Muscle layer of colon (tissue), 2 donors: ENCODE data around the gene MYO16.
"Not testable (repeated sequence)": the region's sequence is repeated elsewhere in the genome, so short reads cannot be mapped to it uniquely, and the experiment has no call there.

ENCODE experiments used
- H3K27ac ChIP-seq: one replicate; pipeline ENCODE4 v1.7.0; 2013; ENCODE audit warnings: low read depth, mild to moderate bottlenecking, low read length, moderate library complexity
- H3K27me3 ChIP-seq, 2 donors: one replicate each; pipeline ENCODE4 v1.7.0; 2013; ENCODE audit warnings: low read length in 2 of 2, mild to moderate bottlenecking in 2 of 2; ENCODE audit not compliant: insufficient read depth in 2 of 2, control insufficient read depth in 1 of 2
- H3K36me3 ChIP-seq: one replicate; pipeline ENCODE4 v1.7.0; 2013; ENCODE audit warnings: mild to moderate bottlenecking, low read length; ENCODE audit not compliant: insufficient read depth
- H3K4me1 ChIP-seq: one replicate; pipeline ENCODE4 v1.7.0; 2013; ENCODE audit warnings: mild to moderate bottlenecking, low read length; ENCODE audit not compliant: insufficient read depth
- H3K4me3 ChIP-seq, 2 donors: one replicate each; pipeline ENCODE4 v1.7.0; 2013; ENCODE audit warnings: low read length in 2 of 2, low read depth in 1 of 2, mild to moderate bottlenecking in 1 of 2, moderate library complexity in 1 of 2
- H3K9ac ChIP-seq: one replicate; pipeline ENCODE4 v1.7.0; 2013; ENCODE audit warnings: low read length
- H3K9me3 ChIP-seq: one replicate; pipeline ENCODE4 v1.7.0; 2013; ENCODE audit warnings: mild to moderate bottlenecking, low read length
- donor health status: abdominal sarcoma.
- donor health status: Adenocarcinoma of cecum.

The MYO16 gene

DNA sequence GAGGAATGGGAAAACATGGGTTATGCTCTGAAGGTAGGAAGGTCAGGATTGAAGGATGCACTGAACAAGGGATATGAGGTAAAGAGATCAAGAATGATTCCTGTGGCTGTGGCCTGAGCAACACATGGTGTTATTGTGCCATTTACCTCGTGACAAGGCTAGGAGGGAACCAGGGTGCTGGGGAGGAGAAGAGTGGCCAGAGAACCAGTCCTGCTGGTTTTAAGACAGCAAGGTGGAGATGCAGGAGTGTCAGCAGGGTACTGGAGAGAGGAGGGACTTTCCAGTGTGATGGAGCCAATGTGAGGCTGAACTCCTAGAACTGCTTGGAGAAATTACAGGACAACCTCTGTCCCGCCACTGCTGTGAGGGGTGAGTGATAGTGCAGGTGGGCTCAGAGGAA is 282.4 kb downstream of the MYO16 start:
- Histone ChIP-seq H3K9me3 (no peaks in the 10 kb centered on the region), H3K27me3 (no peaks in the 10 kb centered on the region)

GRCh38 chr13:108913731-108914130 is 284.3 kb downstream of the MYO16 start:
- H3K27me3 ChIP-seq, H3K27ac ChIP-seq, H3K9ac ChIP-seq, H3K36me3 ChIP-seq, H3K9me3 ChIP-seq, H3K4me3 ChIP-seq: not testable (repeated sequence)
- H3K4me1 ChIP-seq, result peaks cover 22% of the 10 kb centered on the region

More for the DNA sequence above, 282.4 kb downstream of the MYO16 start:
- Histone ChIP-seq H3K36me3 (no peaks in the 10 kb centered on the region), H3K9ac (no peak overlapping the region), H3K27ac (no peak overlapping the region), H3K4me3 (no peak overlapping the region), H3K4me1 (peaks cover 22% of the 10 kb centered on the region)

GRCh38 chr13:108915095-108915633 is 285.8 kb downstream of the MYO16 start:
- Histone ChIP-seq H3K4me3 (peak overlapping the region in 1 of 2 donors; percentile 32), H3K36me3 (no peaks in the 10 kb centered on the region), H3K27ac (peak overlapping the region; percentile 39), H3K9me3 (no peaks in the 10 kb centered on the region), H3K9ac (no peak overlapping the region), H3K4me1 (peaks cover 31% of the 10 kb centered on the region), H3K27me3 (no peaks in the 10 kb centered on the region)

DNA sequence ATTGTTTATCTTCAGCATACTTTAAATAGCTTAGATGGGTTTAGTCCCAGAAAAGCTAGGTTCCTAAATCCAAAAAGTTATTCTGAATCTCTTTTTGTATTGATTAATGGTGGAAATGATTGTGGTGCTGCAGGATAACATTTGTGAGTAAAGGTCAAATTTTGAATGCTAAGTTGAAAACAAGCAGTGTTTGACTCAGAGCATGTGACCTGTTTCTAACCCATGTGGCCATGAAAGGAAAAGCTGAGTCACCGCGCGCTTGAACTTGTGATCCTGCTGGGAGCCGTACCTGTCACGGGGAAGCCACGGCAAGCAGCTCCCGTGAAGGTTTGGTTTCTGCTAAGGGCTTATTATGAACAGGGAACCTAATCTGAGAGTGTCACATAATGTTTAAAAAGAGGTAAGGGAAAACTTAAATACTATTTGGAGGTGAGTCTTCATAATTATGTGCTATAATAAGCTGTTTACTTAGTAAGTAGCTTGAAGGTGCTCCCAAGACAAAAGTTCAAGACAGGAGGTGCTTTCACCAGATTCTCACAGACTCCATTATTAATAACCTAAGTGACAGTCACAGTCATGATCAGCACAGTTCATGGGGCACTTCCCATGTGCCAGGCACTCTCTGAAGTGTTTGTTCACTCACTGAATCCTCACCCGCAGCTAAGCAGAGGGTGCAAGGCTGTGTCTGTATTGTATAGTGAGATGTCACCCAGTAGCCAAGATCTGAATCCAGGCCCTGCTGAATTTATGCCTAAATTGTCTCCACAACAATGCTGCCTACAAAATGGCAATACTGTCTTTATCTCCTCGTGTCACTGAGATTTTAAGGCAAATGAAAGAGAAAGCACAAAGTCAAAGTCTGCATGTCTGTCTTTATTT is 286.5 kb downstream of the MYO16 start:
- H3K4me1 ChIP-seq, result peaks cover 31% of the 10 kb centered on the region
- H3K27ac ChIP-seq, result peak overlapping the region; percentile 38

DNA sequence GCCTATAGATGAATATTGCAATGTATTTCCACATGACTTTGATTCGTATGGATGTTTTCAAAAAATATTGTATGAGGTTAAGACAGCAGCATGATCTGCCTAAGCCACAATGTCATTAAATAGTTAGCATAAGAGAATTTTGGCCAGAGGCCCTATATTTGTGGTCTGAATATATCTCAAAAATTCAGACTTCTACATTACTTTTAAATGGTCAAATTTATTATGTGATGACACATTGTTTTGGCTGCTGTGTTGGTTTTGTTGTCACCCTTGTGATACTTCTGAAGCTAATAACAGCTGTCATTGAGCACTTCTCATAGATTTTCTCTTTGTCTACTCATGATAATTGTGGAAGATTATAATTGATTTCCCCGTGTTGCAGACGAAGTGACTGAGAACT is 288.2 kb downstream of the MYO16 start:
- Histone ChIP-seq H3K4me1 (peaks cover 31% of the 10 kb centered on the region), H3K9me3 (no peaks in the 10 kb centered on the region), H3K4me3 (no peak overlapping the region), H3K36me3 (no peaks in the 10 kb centered on the region), H3K27ac (no peak overlapping the region), H3K9ac (no peak overlapping the region), H3K27me3 (no peaks in the 10 kb centered on the region)

More for the DNA sequence above, 286.5 kb downstream of the MYO16 start:
- Histone ChIP-seq H3K9me3 (no peaks in the 10 kb centered on the region), H3K4me3 (peak overlapping the region in 1 of 2 donors; percentile 32), H3K36me3 (no peaks in the 10 kb centered on the region), H3K9ac (no peak overlapping the region), H3K27me3 (no peaks in the 10 kb centered on the region)

DNA sequence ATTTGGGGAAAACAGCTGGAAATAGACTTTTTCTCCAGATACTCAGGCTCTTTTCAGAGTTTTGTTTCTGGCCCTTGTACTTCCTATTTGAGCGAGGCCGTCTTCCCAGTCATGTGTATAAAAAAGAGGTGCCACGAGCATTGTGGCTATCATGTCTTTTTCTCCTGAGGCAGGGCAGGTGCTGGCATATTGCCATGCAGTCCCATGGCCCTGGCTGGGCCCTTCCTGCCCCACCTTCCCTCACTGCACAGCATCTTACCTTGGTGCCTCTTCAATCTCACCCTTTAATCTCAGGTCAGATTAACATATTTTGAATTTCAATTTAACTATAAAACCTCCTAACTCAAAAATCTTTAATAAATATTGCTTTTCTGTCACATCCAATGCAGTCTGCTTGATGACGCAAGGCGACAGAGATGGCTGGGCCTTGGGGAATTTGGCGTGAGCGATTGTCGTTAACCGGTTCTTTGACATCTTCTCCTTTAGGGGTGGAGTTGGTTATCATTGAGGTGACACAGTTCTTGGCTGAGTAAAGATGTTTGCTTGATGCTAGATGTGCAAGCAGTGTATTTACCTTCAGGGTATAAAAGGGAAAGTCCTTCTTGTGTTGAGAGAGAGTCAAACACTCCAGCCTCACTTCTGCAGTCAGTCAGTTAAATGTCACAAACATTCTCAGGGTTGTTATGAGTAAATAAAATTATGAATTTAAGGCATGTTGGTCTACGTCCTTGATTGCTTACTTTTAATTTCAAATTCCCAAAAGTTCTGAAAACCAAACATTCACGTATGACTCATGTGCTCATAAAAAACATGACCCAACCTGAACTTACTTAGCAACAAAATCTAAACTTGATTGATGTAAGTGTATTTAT is 289.9 kb downstream of the MYO16 start:
- Histone ChIP-seq H3K9ac (no peak overlapping the region), H3K4me1 (peaks cover 30% of the 10 kb centered on the region), H3K9me3 (no peaks in the 10 kb centered on the region), H3K36me3 (no peaks in the 10 kb centered on the region), H3K27ac (no peak overlapping the region), H3K4me3 (no peak overlapping the region), H3K27me3 (no peaks in the 10 kb centered on the region)

GRCh38 chr13:108920137-108920536 is 290.7 kb downstream of the MYO16 start:
- H3K4me1 ChIP-seq, result peaks cover 21% of the 10 kb centered on the region
- no peaks in the 10 kb centered on the region for H3K9me3 ChIP-seq
- H3K27me3 ChIP-seq, result no peaks in the 10 kb centered on the region
- H3K9ac ChIP-seq, result no peak overlapping the region
- H3K36me3 ChIP-seq, result no peaks in the 10 kb centered on the region
- H3K27ac ChIP-seq, result no peak overlapping the region
- no peak overlapping the region for H3K4me3 ChIP-seq

GRCh38 chr13:108921238-108921637 is 291.8 kb downstream of the MYO16 start:
- H3K9ac ChIP-seq, result no peak overlapping the region
- H3K27me3 ChIP-seq, result no peaks in the 10 kb centered on the region
- H3K4me3 ChIP-seq, result no peak overlapping the region
- H3K9me3 ChIP-seq, result no peaks in the 10 kb centered on the region
- peaks cover 12% of the 10 kb centered on the region for H3K4me1 ChIP-seq
- no peak overlapping the region for H3K27ac ChIP-seq
- H3K36me3 ChIP-seq, result no peaks in the 10 kb centered on the region

- H3K4me3 ChIP-seq, result no peak overlapping the region
- no peaks in the 10 kb centered on the region for H3K27me3 ChIP-seq
- no peak overlapping the region for H3K9ac ChIP-seq
- no peak overlapping the region for H3K27ac ChIP-seq
- H3K9me3 ChIP-seq, result no peaks in the 10 kb centered on the region
- H3K4me1 ChIP-seq, result peaks cover 9% of the 10 kb centered on the region
- no peaks in the 10 kb centered on the region for H3K36me3 ChIP-seq
Measured at GRCh38 chr13:108922108-108922507, 292.7 kb downstream of the MYO16 start.

GRCh38 chr13:108923386-108924047 is 294.1 kb downstream of the MYO16 start:
- no peak overlapping the region for H3K4me3 ChIP-seq
- no peak overlapping the region for H3K27ac ChIP-seq
- H3K4me1 ChIP-seq, result peaks cover 9% of the 10 kb centered on the region
- no peak overlapping the region for H3K9ac ChIP-seq
- H3K36me3 ChIP-seq, result no peaks in the 10 kb centered on the region
- H3K27me3 ChIP-seq, result no peaks in the 10 kb centered on the region
- no peaks in the 10 kb centered on the region for H3K9me3 ChIP-seq

GRCh38 chr13:108924134-108924533 is 294.7 kb downstream of the MYO16 start:
- Histone ChIP-seq H3K9ac (no peak overlapping the region), H3K4me3 (no peak overlapping the region), H3K27me3 (no peaks in the 10 kb centered on the region), H3K4me1 (peaks cover 7% of the 10 kb centered on the region), H3K9me3 (no peaks in the 10 kb centered on the region), H3K36me3 (no peaks in the 10 kb centered on the region), H3K27ac (no peak overlapping the region)
